ENCODE results near the gene AHDC1. TPM values are rescaled to one million over a fixed set of nuclear protein-coding genes. Genes with fewer than 3 reads are reported as not detected.

Gene AHDC1
- total RNA-seq, 1 experiment from 2014 or later: 33.7 TPM

GRCh38 chr1:27644369-27645070 is 40.6 kb upstream of the AHDC1 start:
- H3K4me1 ChIP-seq (ENCODE audit: control insufficient read depth in 1 of 2, insufficient read depth in 2 of 2, low read length in 2 of 2): peaks cover 0 to 19% of the 10 kb centered on the region in 2 experiments; a peak in 2 of 4 replicates
- ChIA-PET POLR2A (no interaction called here), RAD21 (ENCODE audit: low non-redundant PET in 1 of 2, low total read pairs in 2 of 2, uncharacterized antibody in 2 of 2, unreplicated experiment in 2 of 2) (interaction anchor here in 1 of 2 experiments (0.6 kb wide), 1 partner anchor 13 kb away, joined by 4 read pairs; no protein-coding TSS in a partner anchor), CTCF (interaction anchor here (1.1 to 1.7 kb wide), 2 partner anchors 18 to 25 kb away, joined by 3 to 13 read pairs; no protein-coding TSS in a partner anchor)
- BruUV-seq (replicated peaks): no TSS peak
- no peak overlapping the region for H3K27ac ChIP-seq (ENCODE audit: low read depth, low read length)
- H3K4me2 ChIP-seq (ENCODE audit: low read length): peak overlapping the region; percentile 74
- H3K9ac ChIP-seq (ENCODE audit: low read length): no peak overlapping the region
- DNase-seq (ENCODE audit: low read depth, low spot score) (no peak), ATAC-seq (no peak)
- no peak for TF ChIP-seq ELF1 (IDR thresholded peaks at IDR 0.05; ENCODE audit: borderline replicate concordance, low read depth)
- TF ChIP-seq SP1 (IDR thresholded peaks at IDR 0.05; ENCODE audit: low read depth): no peak
- no peak for TF ChIP-seq CBX3 (IDR thresholded peaks at IDR 0.05; ENCODE audit: low read depth)
- no peak for TF ChIP-seq SRF (IDR thresholded peaks at IDR 0.05; ENCODE audit: low read depth)
- no peak for TF ChIP-seq CEBPB (IDR thresholded peaks at IDR 0.05; ENCODE audit: low read depth)
- no peaks in the 10 kb centered on the region for H4K20me1 ChIP-seq (ENCODE audit: insufficient read depth)
- no peaks in the 10 kb centered on the region for H3K9me3 ChIP-seq (ENCODE audit: control insufficient read depth in 1 of 2, insufficient read depth in 1 of 2, low read depth in 1 of 2, low read length in 2 of 2)
- no peaks in the 10 kb centered on the region for H3K79me2 ChIP-seq (ENCODE audit: insufficient read depth, low read length)
- H2AFZ ChIP-seq (ENCODE audit: low read depth, low read length, poor library complexity, severe bottlenecking): peak overlapping the region; percentile 97
- H3K9me2 ChIP-seq (ENCODE audit: insufficient read depth): no peaks in the 10 kb centered on the region
- no peak overlapping the region for H3K4me3 ChIP-seq (replicated peaks in 1 of 2; ENCODE audit: low read depth in 1 of 2, low read length in 2 of 2)
- no peaks in the 10 kb centered on the region for H3K27me3 ChIP-seq (ENCODE audit: insufficient read depth, low read length)
- H3K36me3 ChIP-seq (ENCODE audit: control insufficient read depth in 1 of 2, insufficient read depth in 2 of 2, low read length in 2 of 2): no peaks in the 10 kb centered on the region
- intact Hi-C loops (cut with micrococcal nuclease): no loop called here

DNA sequence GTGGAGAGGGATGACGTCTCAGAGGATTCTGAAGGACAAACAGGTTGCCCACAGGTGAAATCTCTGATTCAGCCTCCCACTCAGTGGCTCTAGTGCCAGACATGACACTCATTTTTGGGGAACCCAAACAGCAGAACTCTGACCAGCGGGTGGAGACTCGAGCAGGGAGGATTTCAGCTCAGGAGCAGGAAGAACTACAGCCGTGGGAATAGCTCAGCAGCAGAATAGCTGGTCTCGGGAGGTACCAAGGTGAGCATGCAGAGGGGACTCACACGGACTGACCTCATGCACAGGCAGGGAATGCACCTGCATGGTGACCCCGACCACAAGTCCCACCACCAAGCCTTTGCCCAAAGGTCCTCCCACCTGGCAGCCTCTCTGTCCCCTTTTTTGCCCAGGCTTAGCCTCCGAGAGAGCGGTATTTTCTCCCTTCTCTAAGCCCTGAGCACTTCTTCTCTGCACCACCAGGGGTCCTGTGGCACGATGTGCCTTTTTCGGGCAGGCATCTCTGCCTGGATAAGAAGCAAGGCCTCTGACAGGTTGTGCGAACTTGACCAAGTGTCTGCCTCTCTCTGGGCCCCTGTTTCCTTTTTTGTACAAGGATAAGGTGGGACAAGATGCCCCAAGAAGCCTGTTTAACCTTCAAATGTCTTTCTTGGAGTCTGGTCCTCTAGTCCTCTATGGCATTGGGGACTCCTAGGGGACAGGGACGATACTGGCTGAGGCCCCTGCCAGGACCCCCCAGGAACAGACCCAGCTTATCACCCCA is 39.8 kb upstream of the AHDC1 start:
- BruUV-seq (replicated peaks): no TSS peak
- Histone ChIP-seq H3K79me2 (ENCODE audit: insufficient read depth, low read length) (no peaks in the 10 kb centered on the region), H3K4me3 (replicated peaks in 1 of 2; ENCODE audit: low read depth in 1 of 2, low read length in 2 of 2) (peak overlapping the region; percentile 23 to 36), H3K9me3 (ENCODE audit: control insufficient read depth in 1 of 2, insufficient read depth in 1 of 2, low read depth in 1 of 2, low read length in 2 of 2) (no peaks in the 10 kb centered on the region), H3K9ac (ENCODE audit: low read length) (0 out of 2 replicates have a peak overlapping the region, but pooled peaks have one; percentile 18), H4K20me1 (ENCODE audit: insufficient read depth) (no peaks in the 10 kb centered on the region), H3K4me1 (ENCODE audit: control insufficient read depth in 1 of 2, insufficient read depth in 2 of 2, low read length in 2 of 2) (peaks cover 0 to 17% of the 10 kb centered on the region in 2 experiments; a peak in 2 of 4 replicates), H3K27me3 (ENCODE audit: insufficient read depth, low read length) (no peaks in the 10 kb centered on the region), H2AFZ (ENCODE audit: low read depth, low read length, poor library complexity, severe bottlenecking) (peak overlapping the region; percentile 97), H3K36me3 (ENCODE audit: control insufficient read depth in 1 of 2, insufficient read depth in 2 of 2, low read length in 2 of 2) (no peaks in the 10 kb centered on the region), H3K4me2 (ENCODE audit: low read length) (peak overlapping the region; percentile 74), H3K27ac (ENCODE audit: low read depth, low read length) (no peak overlapping the region), H3K9me2 (ENCODE audit: insufficient read depth) (no peaks in the 10 kb centered on the region)
- CTCF ChIA-PET: interaction anchor here (1.1 to 1.7 kb wide), 3 partner anchors 19 to 187 kb away, joined by 3 to 13 read pairs (median 3); partner anchors contain the start of gene PPP1R8
- peak; percentile 96 for ATAC-seq
- POLR2A ChIA-PET: no interaction called here
- RAD21 ChIA-PET (ENCODE audit: low non-redundant PET in 1 of 2, low total read pairs in 2 of 2, uncharacterized antibody in 2 of 2, unreplicated experiment in 2 of 2): interaction anchor here (0.6 to 0.9 kb wide), 3 partner anchors 14 to 19 kb away, joined by 3 to 4 read pairs (median 3); no protein-coding TSS in a partner anchor
- peak; percentile 54 for DNase-seq (ENCODE audit: low read depth, low spot score)
- intact Hi-C loops (cut with micrococcal nuclease): no loop called here
- TF ChIP-seq REST (IDR thresholded peaks at IDR 0.05; ENCODE audit: low read depth) (no peak), ZFX (IDR thresholded peaks at IDR 0.05) (0 out of 2 replicates have a peak, but pooled peaks have one; percentile 11), CTCF (IDR thresholded peaks at IDR 0.05 in 2 of 3, conservative IDR thresholded peaks at IDR 0.05 in 1 of 3; ENCODE audit: borderline replicate concordance in 1 of 3, insufficient read depth in 1 of 3, low read depth in 2 of 3, low read length in 2 of 3) (peak; percentile 86 to 95 (median 88)), YY1 (IDR thresholded peaks at IDR 0.05; ENCODE audit: extremely low read depth, insufficient replicate concordance, low read depth, low read length) (no peak), SRF (IDR thresholded peaks at IDR 0.05; ENCODE audit: low read depth) (peak; percentile 48; the same call in 1 of the 2 replicates), MAX (IDR thresholded peaks at IDR 0.05) (peak; percentile 36; the same call in 1 of the 2 replicates), RAD21 (IDR thresholded peaks at IDR 0.05; ENCODE audit: low read depth) (peak; percentile 66; the same call in 1 of the 2 replicates)

Data from HCT116 (cell line).